Activated T-helper 1 cell treated with anti-CD3 and anti-CD28 coated beads, Interleukin-12 subunit alpha, Interleukin-12 subunit beta, Interleukin-2, Interleukin-4 antibody, amounts not matched to agents 30 ng/mL and 10 ng/mL and 1 ng/mL, durations not matched to agents 14 hours and 24 hours and 36 hours (primary cell): ENCODE measurements around the gene UBASH3A. TPM values are rescaled to one million over a fixed set of nuclear protein-coding genes. Genes with fewer than 3 reads are reported as not detected.
"Not testable (repeated sequence)": the region's sequence is repeated elsewhere in the genome, so short reads cannot be mapped to it uniquely, and the experiment has no call there.

Source experiments
- DNase-seq: peaks from one replicate; pipeline ENCODE4 v3.0.0; 2021; ENCODE audit warnings: low spot score
- H3K27ac Mint-ChIP-seq: one replicate; pipeline ENCODE4 v1.8.0; 2021; ENCODE audit warnings: mild to moderate bottlenecking, mixed read lengths
- H3K27me3 Mint-ChIP-seq: one replicate; pipeline ENCODE4 v1.8.0; 2022; ENCODE audit warnings: mild to moderate bottlenecking, moderate library complexity, mixed read lengths; ENCODE audit not compliant: insufficient read depth
- H3K36me3 Mint-ChIP-seq: one replicate; pipeline ENCODE4 v1.8.0; 2021; ENCODE audit warnings: low read depth, mixed read lengths
- H3K4me1 Mint-ChIP-seq: one replicate; pipeline ENCODE4 v1.8.0; 2021; ENCODE audit warnings: low read depth, mixed read lengths
- H3K4me3 Mint-ChIP-seq: one replicate; pipeline ENCODE4 v1.8.0; 2021; ENCODE audit warnings: mild to moderate bottlenecking, moderate library complexity, mixed read lengths
- H3K9me3 Mint-ChIP-seq: one replicate; pipeline ENCODE4 v1.8.0; 2021; ENCODE audit warnings: mixed read lengths
- intact Hi-C: fragments of 100-400 bp; cut with micrococcal nuclease; formaldehyde crosslinking; loops from one replicate; pipeline ENCODE4 v1.15.1; 2024
- total RNA-seq: library from RNA; stranded (reverse); gene quantifications from 2 replicates; pipeline ENCODE4 v1.2.3, GENCODE V29; 2022

The UBASH3A gene
- total RNA-seq, 1 donor from 2014 or later = 70.8 TPM

GRCh38 chr21:42466700-42467099, 63.0 kb downstream of the UBASH3A start:
- peaks cover 8% of the 10 kb centered on the region for H3K27me3 Mint-ChIP-seq
- intact Hi-C loops = loop anchor here (1.0 to 5.0 kb wide), 2 partner anchors 46 to 71 kb away; partner anchors contain the start of gene SLC37A1
- no peak overlapping the region for H3K27ac Mint-ChIP-seq
- no peaks in the 10 kb centered on the region for H3K9me3 Mint-ChIP-seq
- no peak overlapping the region for H3K4me3 Mint-ChIP-seq
- peaks cover 54% of the 10 kb centered on the region for H3K4me1 Mint-ChIP-seq
- peaks cover 2% of the 10 kb centered on the region for H3K36me3 Mint-ChIP-seq
- DNase-seq = no peak

- Mint-ChIP-seq H3K9me3 (no peaks in the 10 kb centered on the region), H3K27ac (no peak overlapping the region), H3K4me3 (no peak overlapping the region), H3K36me3 (peaks cover 2% of the 10 kb centered on the region), H3K27me3 (peaks cover 8% of the 10 kb centered on the region), H3K4me1 (peaks cover 48% of the 10 kb centered on the region)
- no peak for DNase-seq
- intact Hi-C loops = loop anchor here (1.0 to 5.0 kb wide), 2 partner anchors 45 to 70 kb away; partner anchors contain the start of gene SLC37A1
Observed at GRCh38 chr21:42467140-42467983, 63.7 kb downstream of the UBASH3A start.

- H3K4me1 Mint-ChIP-seq = peaks cover 35% of the 10 kb centered on the region
- no peak overlapping the region for H3K27ac Mint-ChIP-seq
- peaks cover 8% of the 10 kb centered on the region for H3K27me3 Mint-ChIP-seq
- H3K4me3 Mint-ChIP-seq = no peak overlapping the region
- DNase-seq = no peak
- no peaks in the 10 kb centered on the region for H3K36me3 Mint-ChIP-seq
- intact Hi-C loops = loop anchor here (5.0 kb wide), 1 partner anchor 44 kb away; the partner anchor contains the start of gene SLC37A1
- H3K9me3 Mint-ChIP-seq = no peaks in the 10 kb centered on the region
Observed at GRCh38 chr21:42468491-42469131, 64.9 kb downstream of the UBASH3A start.

- Mint-ChIP-seq H3K9me3 (no peaks in the 10 kb centered on the region), H3K27me3 (peaks cover 8% of the 10 kb centered on the region), H3K4me1 (peaks cover 28% of the 10 kb centered on the region), H3K27ac (no peak overlapping the region), H3K4me3 (no peak overlapping the region), H3K36me3 (no peaks in the 10 kb centered on the region)
- intact Hi-C loops = loop anchor here (5.0 kb wide), 1 partner anchor 43 kb away; the partner anchor contains the start of gene SLC37A1
- DNase-seq = no peak
Observed at GRCh38 chr21:42469272-42469671, 65.6 kb downstream of the UBASH3A start.

GRCh38 chr21:42469726-42470125, 66.0 kb downstream of the UBASH3A start:
- not testable (repeated sequence) for H3K36me3 Mint-ChIP-seq, DNase-seq, H3K27me3 Mint-ChIP-seq, H3K9me3 Mint-ChIP-seq, H3K27ac Mint-ChIP-seq, H3K4me3 Mint-ChIP-seq
- H3K4me1 Mint-ChIP-seq = peaks cover 25% of the 10 kb centered on the region
- intact Hi-C loops = loop anchor here (5.0 kb wide), 1 partner anchor 43 kb away; the partner anchor contains the start of gene SLC37A1

- H3K36me3 Mint-ChIP-seq = no peaks in the 10 kb centered on the region
- intact Hi-C loops = no loop called here
- no peak for DNase-seq
Observed at GRCh38 chr21:42471206-42471605, 67.5 kb downstream of the UBASH3A start.

GRCh38 chr21:42471716-42472330, 68.1 kb downstream of the UBASH3A start:
- Mint-ChIP-seq H3K4me3 (no peak overlapping the region), H3K9me3 (no peaks in the 10 kb centered on the region), H3K36me3 (no peaks in the 10 kb centered on the region), H3K27me3 (peaks cover 8% of the 10 kb centered on the region), H3K4me1 (peaks cover 10% of the 10 kb centered on the region), H3K27ac (no peak overlapping the region)
- intact Hi-C loops = no loop called here
- no peak for DNase-seq

More at GRCh38 chr21:42471206-42471605, 67.5 kb downstream of the UBASH3A start:
- H3K4me3 Mint-ChIP-seq = no peak overlapping the region
- no peaks in the 10 kb centered on the region for H3K9me3 Mint-ChIP-seq
- H3K27ac Mint-ChIP-seq = no peak overlapping the region
- H3K27me3 Mint-ChIP-seq = peaks cover 8% of the 10 kb centered on the region
- H3K4me1 Mint-ChIP-seq = peaks cover 12% of the 10 kb centered on the region

- H3K27me3 Mint-ChIP-seq = peaks cover 7% of the 10 kb centered on the region
- no peak overlapping the region for H3K4me3 Mint-ChIP-seq
- no peaks in the 10 kb centered on the region for H3K36me3 Mint-ChIP-seq
- no peaks in the 10 kb centered on the region for H3K9me3 Mint-ChIP-seq
- no peak overlapping the region for H3K27ac Mint-ChIP-seq
- H3K4me1 Mint-ChIP-seq = peaks cover 3% of the 10 kb centered on the region
- intact Hi-C loops = no loop called here
- DNase-seq = no peak
Observed at GRCh38 chr21:42472521-42472920, 68.8 kb downstream of the UBASH3A start.

GRCh38 chr21:42473498-42474042, 69.9 kb downstream of the UBASH3A start:
- intact Hi-C loops = no loop called here
- no peak overlapping the region for H3K4me3 Mint-ChIP-seq
- no peak for DNase-seq
- no peaks in the 10 kb centered on the region for H3K36me3 Mint-ChIP-seq
- peaks cover 3% of the 10 kb centered on the region for H3K27me3 Mint-ChIP-seq
- H3K9me3 Mint-ChIP-seq = no peaks in the 10 kb centered on the region
- H3K4me1 Mint-ChIP-seq = no peaks in the 10 kb centered on the region
- H3K27ac Mint-ChIP-seq = no peak overlapping the region

GRCh38 chr21:42474043-42474831, 70.5 kb downstream of the UBASH3A start:
- peaks cover 3% of the 10 kb centered on the region for H3K27me3 Mint-ChIP-seq
- intact Hi-C loops = no loop called here
- no peaks in the 10 kb centered on the region for H3K4me1 Mint-ChIP-seq
- no peak overlapping the region for H3K4me3 Mint-ChIP-seq
- no peak for DNase-seq
- no peaks in the 10 kb centered on the region for H3K36me3 Mint-ChIP-seq
- H3K9me3 Mint-ChIP-seq = no peaks in the 10 kb centered on the region
- no peak overlapping the region for H3K27ac Mint-ChIP-seq

GRCh38 chr21:42475036-42475435, 71.3 kb downstream of the UBASH3A start:
- DNase-seq = no peak
- H3K27me3 Mint-ChIP-seq = peaks cover 6% of the 10 kb centered on the region
- H3K9me3 Mint-ChIP-seq = no peaks in the 10 kb centered on the region
- H3K4me3 Mint-ChIP-seq = no peak overlapping the region
- intact Hi-C loops = no loop called here
- H3K4me1 Mint-ChIP-seq = peaks cover 8% of the 10 kb centered on the region
- no peak overlapping the region for H3K27ac Mint-ChIP-seq
- no peaks in the 10 kb centered on the region for H3K36me3 Mint-ChIP-seq
